CD4-positive, alpha-beta T cell treated with Interleukin-17A for 1 hour (primary cell): ENCODE results near the gene GJE1.
"Not testable (repeated sequence)": the region's sequence is repeated elsewhere in the genome, so short reads cannot be mapped to it uniquely, and the experiment has no call there.

Source experiments
- DNase-seq: peaks from one replicate; pipeline ENCODE4 v3.0.0-alpha.2; 2020

The GJE1 gene, protein sequence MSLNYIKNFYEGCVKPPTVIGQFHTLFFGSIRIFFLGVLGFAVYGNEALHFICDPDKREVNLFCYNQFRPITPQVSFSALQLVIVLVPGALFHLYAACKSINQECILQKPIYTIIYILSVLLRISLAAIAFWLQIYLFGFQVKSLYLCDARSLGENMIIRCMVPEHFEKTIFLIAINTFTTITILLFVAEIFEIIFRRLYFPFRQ

DNA sequence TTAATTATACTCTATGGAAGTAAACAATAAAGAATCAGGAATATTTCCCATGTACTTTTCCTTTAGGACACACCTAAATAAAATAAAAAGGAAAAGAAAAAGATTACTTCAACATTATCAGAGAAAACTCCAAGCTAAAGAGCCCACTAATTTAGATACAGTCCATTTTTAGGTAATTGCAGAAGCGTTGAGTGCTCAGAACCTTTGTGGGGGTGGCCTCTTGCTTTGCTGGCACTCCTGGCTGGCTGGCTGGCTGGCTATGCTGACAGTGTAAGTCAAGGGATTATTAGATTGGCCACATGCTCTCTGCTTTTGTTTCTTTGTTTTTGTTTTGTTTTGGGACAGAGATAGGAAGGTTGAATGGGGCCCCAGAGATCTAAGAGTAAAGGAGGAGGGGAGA is at the start of gene GJE1:
TSS of gene GJE1 (plus strand) at position 301 of the 400 bp plus-strand sequence. CDS start 234 bp downstream, outside the sequence.
- no peak for DNase-seq

DNA sequence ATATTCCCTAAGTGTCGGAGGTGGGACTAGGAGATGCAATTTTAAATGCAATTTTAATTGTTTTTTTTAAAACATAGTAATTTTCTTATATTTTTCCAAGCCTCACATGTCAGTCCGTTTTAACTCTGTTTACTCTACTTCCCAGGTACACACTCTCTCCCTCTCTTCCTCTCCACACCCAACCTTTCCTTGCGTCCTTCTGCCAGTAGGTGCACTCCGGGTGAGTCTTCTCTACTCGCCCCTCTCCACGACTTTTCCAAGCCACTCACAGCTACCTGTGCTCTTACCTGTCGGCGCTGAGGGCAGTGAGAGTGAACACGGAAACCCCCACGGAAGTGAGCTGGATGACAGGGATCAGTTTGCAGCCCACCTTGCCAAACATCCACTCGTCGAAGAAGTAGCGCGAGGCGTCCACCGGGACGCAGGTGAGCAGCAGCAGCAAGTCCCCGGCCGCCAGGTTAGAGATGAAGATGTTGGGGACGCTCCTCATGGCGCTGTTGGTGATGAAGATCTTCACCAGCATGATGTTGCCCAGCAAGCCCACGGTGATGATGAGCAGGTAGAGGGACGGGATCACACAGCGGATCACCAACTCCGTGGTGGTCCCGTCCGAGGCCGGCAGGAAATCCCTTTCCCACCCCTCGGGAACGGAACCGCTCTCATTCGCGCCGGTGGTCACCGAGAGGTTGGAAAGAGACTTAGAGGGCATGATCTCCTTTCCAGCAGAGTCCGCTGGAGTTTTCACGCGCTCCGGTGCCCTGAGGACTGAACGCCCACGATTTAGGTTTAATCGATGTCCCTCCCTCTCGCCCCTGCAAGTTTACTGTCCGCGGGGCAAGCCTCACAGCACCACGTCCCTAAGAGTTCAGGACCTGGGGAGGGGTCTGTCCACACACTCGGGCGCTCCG is 44.5 kb upstream of the GJE1 start:
- no peak for DNase-seq

- no peak for DNase-seq
Measured at GRCh38 chr6:142088858-142089216, 43.9 kb upstream of the GJE1 start.

DNA sequence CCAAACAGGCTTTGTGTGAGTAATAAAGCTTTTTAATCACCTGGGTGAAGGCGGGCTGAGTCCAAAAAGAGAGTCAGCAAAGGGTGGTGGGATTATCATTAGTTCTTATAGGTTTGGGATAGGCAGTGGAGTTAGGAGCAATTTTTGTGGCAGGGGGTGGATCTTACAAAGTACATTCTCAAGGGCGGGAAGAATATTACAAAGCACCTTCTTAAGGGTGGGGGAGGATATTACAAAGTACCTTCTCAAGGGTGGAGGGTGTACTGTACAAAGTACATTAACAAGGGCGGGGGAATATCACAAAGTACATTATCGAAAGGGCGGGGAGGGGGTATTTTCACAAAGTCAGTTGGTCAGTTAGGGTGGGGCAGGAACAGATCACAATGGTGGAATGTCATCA is 27.9 kb upstream of the GJE1 start:
- DNase-seq: not testable (repeated sequence)

GRCh38 chr6:142110820-142111219 is 21.9 kb upstream of the GJE1 start:
- not testable (repeated sequence) for DNase-seq

GRCh38 chr6:142112451-142113061 is 20.2 kb upstream of the GJE1 start:
- DNase-seq: peak; percentile 69

DNA sequence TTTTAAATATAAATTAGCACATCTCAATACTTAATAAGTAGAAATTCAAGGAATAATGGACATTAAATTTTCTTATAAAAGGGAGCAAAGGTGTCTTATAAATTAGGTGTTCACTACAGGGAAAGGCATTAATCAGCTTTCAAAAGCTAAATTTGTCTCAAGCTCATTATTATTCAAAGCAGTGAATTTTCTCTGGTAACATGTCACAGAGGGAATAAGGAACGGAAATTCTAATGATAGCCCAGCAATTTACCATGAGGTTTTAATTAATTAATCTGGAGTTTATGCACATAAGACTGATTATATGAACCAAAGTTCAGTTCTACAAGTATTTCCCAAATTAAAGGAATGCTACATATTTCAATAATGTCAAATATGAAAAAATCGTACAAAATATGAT is 15.4 kb upstream of the GJE1 start:
- DNase-seq: no peak

GRCh38 chr6:142118328-142118727 is 14.4 kb upstream of the GJE1 start:
- no peak for DNase-seq

DNA sequence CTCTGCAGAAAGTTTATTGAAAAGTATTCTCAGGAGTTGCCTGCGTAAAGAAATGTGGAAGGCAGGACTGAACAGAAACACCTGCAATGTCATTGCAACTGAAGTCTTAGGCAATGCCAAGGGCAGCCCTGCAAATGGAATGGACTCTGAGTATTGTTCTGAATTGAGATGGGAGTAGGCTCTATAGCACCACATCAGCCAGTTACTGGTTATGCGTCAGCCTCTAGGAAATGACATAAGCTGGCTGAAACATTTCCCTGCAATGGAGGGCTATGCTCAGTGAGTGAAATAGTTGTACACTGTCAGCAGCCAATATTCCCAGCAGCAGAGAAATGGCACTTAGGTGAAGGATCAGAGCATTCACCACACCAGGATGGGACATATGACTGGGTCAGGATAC is 13.8 kb upstream of the GJE1 start:
- no peak for DNase-seq

DNA sequence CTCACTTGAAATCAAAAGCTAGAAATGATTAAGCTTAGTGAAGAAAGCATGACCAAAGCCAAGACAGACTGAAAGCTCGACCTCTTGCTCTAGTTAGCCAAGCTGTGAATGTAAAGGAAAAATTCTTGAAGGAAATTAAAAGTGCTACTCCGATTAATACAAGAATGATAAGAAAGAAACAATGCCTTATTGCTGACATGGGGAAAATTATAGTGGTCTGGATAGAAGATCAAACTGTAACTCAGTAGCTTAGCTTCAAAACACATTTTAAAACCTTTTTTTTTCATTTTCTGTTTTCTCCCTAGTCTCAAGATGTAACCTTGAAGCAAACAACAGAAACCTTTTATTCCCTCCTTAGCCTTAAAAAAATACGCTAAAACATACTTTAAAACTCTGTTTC is 11.4 kb upstream of the GJE1 start:
- DNase-seq: no peak

DNA sequence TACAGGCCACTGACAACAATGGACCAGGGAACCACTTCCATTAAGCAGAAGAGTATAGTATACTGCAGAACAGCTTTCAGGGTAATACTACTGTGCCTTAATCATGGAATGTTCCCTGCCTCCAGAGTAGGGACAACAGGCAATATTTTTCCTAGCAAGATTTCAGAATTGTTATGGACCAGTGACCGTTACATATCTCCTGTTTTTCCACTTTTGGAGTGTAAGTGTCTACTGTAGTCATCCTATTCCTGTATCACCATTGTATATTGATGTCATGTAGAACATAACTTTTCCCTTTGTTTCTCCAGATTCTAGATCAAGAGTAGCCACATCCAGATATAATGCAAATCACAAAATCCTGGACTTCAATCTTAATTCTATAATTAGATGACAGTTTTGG is 1.9 kb upstream of the GJE1 start:
- no peak for DNase-seq

DNA sequence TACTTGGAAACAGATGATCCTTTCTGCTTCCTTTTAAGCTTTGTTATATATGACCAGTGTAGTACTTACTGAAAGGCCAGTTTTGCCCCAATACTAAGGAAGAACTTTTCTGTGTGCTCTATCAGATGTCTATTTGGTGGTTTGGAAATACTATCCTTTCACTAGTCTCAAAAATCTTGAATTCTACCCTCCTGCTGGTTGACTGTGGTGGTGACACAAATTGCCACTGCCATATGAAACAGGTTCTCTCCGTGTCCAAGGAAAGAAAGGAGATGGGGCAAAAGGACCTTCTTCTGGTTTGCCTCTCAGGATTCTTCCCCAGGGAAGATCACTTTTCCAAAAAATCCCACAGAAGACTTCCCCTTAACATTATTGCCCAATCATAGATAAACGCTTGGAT is 6.2 kb downstream of the GJE1 start:
- no peak for DNase-seq

GRCh38 chr6:142141531-142141930 is 8.8 kb downstream of the GJE1 start:
- not testable (repeated sequence) for DNase-seq

GRCh38 chr6:142146828-142147662 is 14.3 kb downstream of the GJE1 start, which contains the start of the genes NMBR and VTA1:
Gene NMBR, minus strand, starts transcription at chr6:142147122. Its CDS starts 58,464 bp downstream, at chr6:142088658.
Gene VTA1, plus strand, starts transcription at chr6:142147263. Its CDS starts 25 bp downstream, at chr6:142147288.
- DNase-seq: peak; percentile 98

- no peak for DNase-seq
Measured at GRCh38 chr6:142152746-142153145, 20.0 kb downstream of the GJE1 start.

DNA sequence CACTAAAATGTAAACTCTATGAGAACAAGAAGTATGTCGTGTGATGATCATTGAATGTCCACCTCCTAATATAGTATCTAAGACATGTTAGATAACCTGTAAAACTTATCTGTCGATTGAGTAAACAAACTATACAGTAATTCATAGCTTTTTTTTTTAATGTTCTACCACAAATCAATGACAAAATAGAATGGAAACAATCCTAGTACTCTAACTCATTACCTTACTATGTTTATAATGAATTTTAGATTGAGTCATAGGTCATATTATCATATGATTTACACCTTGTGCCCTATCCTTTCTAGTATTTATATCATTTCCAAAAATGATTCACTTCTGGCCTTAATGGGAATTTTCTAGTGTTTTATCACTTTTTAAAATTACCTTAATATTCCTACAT is 20.5 kb downstream of the GJE1 start:
- DNase-seq: no peak

- no peak for DNase-seq
Measured at GRCh38 chr6:142154336-142154735, 21.6 kb downstream of the GJE1 start.

GRCh38 chr6:142155091-142155490 is 22.4 kb downstream of the GJE1 start:
- no peak for DNase-seq

DNA sequence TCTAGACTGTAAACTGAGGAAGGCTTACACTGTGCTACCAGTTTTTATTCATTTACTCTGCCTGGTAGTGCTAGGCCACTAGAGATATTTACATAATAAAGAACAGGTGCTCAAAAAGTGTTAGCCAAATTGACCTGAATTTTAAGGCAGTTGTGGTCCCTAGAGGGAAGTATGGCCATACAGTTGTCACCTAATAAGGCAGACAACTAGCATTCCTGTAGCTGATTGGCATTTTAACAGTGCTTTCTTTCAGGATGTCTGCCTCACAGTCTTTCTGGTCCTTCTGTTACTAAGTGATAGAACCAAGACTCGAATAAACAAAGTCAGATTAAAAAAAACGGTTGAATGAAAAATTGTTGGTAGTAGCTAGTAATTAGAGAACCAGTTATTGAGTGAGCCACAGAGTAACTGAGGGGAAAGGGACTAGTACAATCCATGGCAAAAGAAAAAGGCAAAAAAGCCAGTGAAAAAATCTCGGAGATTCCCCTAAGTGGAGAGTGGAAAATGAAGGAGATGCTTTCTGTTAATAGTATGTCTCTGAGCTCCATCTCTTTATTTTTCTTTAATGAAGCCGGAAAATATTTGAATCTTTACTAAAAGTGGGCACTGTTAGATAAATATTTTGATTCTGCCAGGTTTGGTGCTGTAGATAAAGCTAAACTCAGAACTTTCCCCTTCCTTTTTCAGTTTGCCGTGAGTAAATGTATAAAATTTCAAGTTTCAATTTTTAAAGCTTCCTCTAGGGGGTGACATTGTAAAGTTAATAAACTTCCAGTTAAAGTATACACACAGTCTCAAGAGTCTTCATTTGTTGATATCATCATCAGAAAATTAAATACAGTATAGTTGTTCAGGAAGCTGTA is 23.4 kb downstream of the GJE1 start:
- peak; percentile 49 for DNase-seq

- DNase-seq: not testable (repeated sequence)
Measured at GRCh38 chr6:142156758-142157068, 24.0 kb downstream of the GJE1 start.

- DNase-seq: no peak
Measured at GRCh38 chr6:142162780-142163179, 30.1 kb downstream of the GJE1 start.

DNA sequence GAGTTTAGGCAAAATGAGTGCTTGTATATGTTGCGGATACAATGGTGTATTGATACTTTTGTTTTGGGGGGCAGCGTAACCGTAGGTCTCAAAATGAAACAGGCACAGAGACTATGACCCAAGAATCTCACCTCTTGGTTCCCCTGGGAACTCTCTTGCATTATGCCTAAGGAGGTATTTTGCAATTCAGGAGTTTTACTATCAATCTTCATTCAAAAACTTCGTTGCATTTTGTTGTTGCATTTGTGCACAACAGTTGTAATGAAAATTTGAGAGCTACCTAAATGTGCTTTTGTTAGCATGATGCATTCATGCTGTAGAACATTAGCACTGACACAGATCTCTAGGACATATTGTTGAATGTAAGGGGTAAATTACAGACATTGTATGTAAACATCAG is 32.5 kb downstream of the GJE1 start:
- no peak for DNase-seq
